OCI-LY3 (cell line): Measurements from ENCODE around the gene OR2W3.

ENCODE experiments used
- H2AFZ ChIP-seq: fragments of 200-600, 300-600 bp; shearing (Covaris generic); 2 replicates; pipeline ENCODE4 v1.6.0; 2014; ENCODE audit warnings: antibody characterized with exemption, low read depth, low read length
- H3K27ac ChIP-seq: fragments of 200-600, 300-600 bp; sonication (generic); 2 replicates; pipeline ENCODE4 v1.5.1; 2014; ENCODE audit warnings: mild to moderate bottlenecking, low read length, moderate library complexity, mixed read lengths
- H3K27me3 ChIP-seq: fragments of 200-600, 300-600 bp; sonication (generic); 2 replicates; pipeline ENCODE4 v1.6.1; 2014; ENCODE audit warnings: low read depth, low read length, mixed read lengths
- H3K36me3 ChIP-seq: fragments of 200-600, 300-600 bp; sonication (generic); replicated peaks from 2 replicates; pipeline ENCODE3; 2014; ENCODE audit warnings: low read depth, low read length, mixed read lengths
- H3K4me1 ChIP-seq: fragments of 300-600, 200-600 bp; sonication (generic); 2 replicates; pipeline ENCODE4 v1.6.1; 2014; ENCODE audit warnings: low read length, mixed read lengths
- H3K4me2 ChIP-seq: fragments of 200-600, 300-600 bp; sonication (generic); 2 replicates; pipeline ENCODE4 v1.6.1; 2014; ENCODE audit warnings: low read length, mixed read lengths
- H3K4me3 ChIP-seq: fragments of 300-600, 200-600 bp; sonication (generic); 2 replicates; pipeline ENCODE4 v1.5.1; 2014; ENCODE audit warnings: antibody characterized with exemption, mild to moderate bottlenecking, low read length, moderate library complexity
- H3K79me2 ChIP-seq: fragments of 300-600, 200-600 bp; shearing (Covaris generic); 2 replicates; pipeline ENCODE4 v1.6.1; 2014; ENCODE audit warnings: mild to moderate bottlenecking, low read length, mixed read lengths
- H3K9ac ChIP-seq: fragments of 300-600, 200-600 bp; shearing (Covaris generic); 2 replicates; pipeline ENCODE4 v1.6.0; 2014; ENCODE audit warnings: mild to moderate bottlenecking, low read length, moderate library complexity
- H3K9me3 ChIP-seq: fragments of 200-600, 300-600 bp; shearing (Covaris generic); 2 replicates; pipeline ENCODE4 v1.6.1; 2014; ENCODE audit warnings: low read length, mixed read lengths; ENCODE audit not compliant: insufficient read depth
- H4K20me1 ChIP-seq: fragments of 200-600, 300-600 bp; sonication (generic); 2 replicates; pipeline ENCODE4 v1.6.1; 2016; ENCODE audit warnings: low read length, mixed read lengths; ENCODE audit not compliant: insufficient read depth
- CTCF ChIP-seq: fragments of 200-600, 300-600 bp; sonication (generic); IDR thresholded peaks from 2 replicates; pipeline ENCODE4 v1.5.1; 2014; ENCODE audit warnings: antibody characterized with exemption, low read length, low read depth
- EZH2phosphoT487 ChIP-seq: fragments of 200-600 bp; shearing (Covaris generic); IDR thresholded peaks from 2 replicates; pipeline ENCODE4 v1.6.1; 2018; ENCODE audit warnings: antibody characterized with exemption, mixed run types, low read depth

The OR2W3 gene

GRCh38 chr1:247914941-247915662, 19.7 kb downstream of the OR2W3 start:
- no peaks in the 10 kb centered on the region for H3K27me3 ChIP-seq
- no peak overlapping the region for H3K4me2 ChIP-seq
- H3K27ac ChIP-seq = no peak overlapping the region
- no peaks in the 10 kb centered on the region for H3K4me1 ChIP-seq
- TF ChIP-seq CTCF (no peak), EZH2phosphoT487 (no peak)
- H4K20me1 ChIP-seq = no peaks in the 10 kb centered on the region
- H3K4me3 ChIP-seq = no peak overlapping the region
- H3K79me2 ChIP-seq = no peaks in the 10 kb centered on the region
- no peaks in the 10 kb centered on the region for H3K9me3 ChIP-seq
- no peaks in the 10 kb centered on the region for H3K36me3 ChIP-seq
- H2AFZ ChIP-seq = no peak overlapping the region
- no peak overlapping the region for H3K9ac ChIP-seq

- H3K36me3 ChIP-seq = no peaks in the 10 kb centered on the region
- H3K9me3 ChIP-seq = no peaks in the 10 kb centered on the region
- H4K20me1 ChIP-seq = no peaks in the 10 kb centered on the region
- H3K4me3 ChIP-seq = no peak within 1 kb of the TSS
- no peak within 1 kb of the TSS for H3K27ac ChIP-seq
- H3K9ac ChIP-seq = no peak within 1 kb of the TSS
- no peaks in the 10 kb centered on the region for H3K4me1 ChIP-seq
- no peaks in the 10 kb centered on the region for H3K79me2 ChIP-seq
- H3K27me3 ChIP-seq = no peaks in the 10 kb centered on the region
- no peak within 1 kb of the TSS for H2AFZ ChIP-seq
- no peak for TF ChIP-seq CTCF
- TF ChIP-seq EZH2phosphoT487 = no peak
- H3K4me2 ChIP-seq = no peak within 1 kb of the TSS
Observed at GRCh38 chr1:247919952-247920351, 24.6 kb downstream of the OR2W3 start, which contains the start of gene OR2T8. Gene OR2T8 (plus strand): TSS chr1:247920252. CDS start chr1:247921018, 766 bp downstream.

DNA sequence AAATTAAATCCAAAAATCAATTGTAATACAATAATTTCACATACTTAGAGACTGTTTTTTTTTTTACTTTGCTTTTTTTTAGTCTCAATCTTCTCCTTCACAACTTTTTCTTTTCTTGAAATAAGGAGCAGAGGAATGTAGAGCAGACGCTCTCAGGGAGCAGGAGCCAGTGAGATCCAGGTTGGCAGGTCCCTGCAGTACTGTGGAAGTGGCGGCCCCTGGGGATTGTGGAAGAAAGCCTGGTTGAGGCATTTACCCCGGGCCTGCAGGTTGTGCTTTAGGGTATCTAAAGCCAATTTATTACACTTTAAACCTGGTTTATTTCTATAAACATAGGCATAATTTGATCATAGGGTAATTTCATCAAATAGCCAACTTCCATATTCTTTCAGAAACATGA, 28.6 kb downstream of the OR2W3 start:
- Histone ChIP-seq H3K27me3 (no peaks in the 10 kb centered on the region), H3K27ac (no peak overlapping the region), H3K79me2 (no peaks in the 10 kb centered on the region), H3K4me3 (no peak overlapping the region), H2AFZ (no peak overlapping the region), H4K20me1 (no peaks in the 10 kb centered on the region), H3K36me3 (no peaks in the 10 kb centered on the region), H3K9ac (no peak overlapping the region), H3K4me2 (no peak overlapping the region), H3K4me1 (no peaks in the 10 kb centered on the region), H3K9me3 (no peaks in the 10 kb centered on the region)
- no peak for TF ChIP-seq EZH2phosphoT487
- no peak for TF ChIP-seq CTCF

- TF ChIP-seq CTCF = no peak
- TF ChIP-seq EZH2phosphoT487 = no peak
- Histone ChIP-seq H3K27me3 (no peaks in the 10 kb centered on the region), H3K27ac (no peak within 1 kb of the TSS), H4K20me1 (no peaks in the 10 kb centered on the region), H3K4me1 (no peaks in the 10 kb centered on the region), H3K9me3 (no peaks in the 10 kb centered on the region), H3K9ac (no peak within 1 kb of the TSS), H3K36me3 (no peaks in the 10 kb centered on the region), H2AFZ (no peak within 1 kb of the TSS), H3K4me3 (no peak within 1 kb of the TSS), H3K4me2 (no peak within 1 kb of the TSS), H3K79me2 (no peaks in the 10 kb centered on the region)
Observed at GRCh38 chr1:247924868-247925267, 29.5 kb downstream of the OR2W3 start, which contains the start of gene OR2AJ1. Gene OR2AJ1 (plus strand): TSS chr1:247924889. CDS start chr1:247933769, 8,880 bp downstream.
